ENCODE measurements around the gene USP6NL.

Gene USP6NL

GRCh38 chr10:11446133-11446532, 165.3 kb downstream of the USP6NL start:
- Histone ChIP-seq H3K27me3 (ENCODE audit: insufficient read depth, poor library complexity, severe bottlenecking) (no peaks in the 10 kb centered on the region), H3K4me3 (replicated peaks; ENCODE audit: insufficient read depth, low read length) (no peak overlapping the region), H3K27ac (replicated peaks) (no peak overlapping the region)
- TF ChIP-seq POLR2AphosphoS5 (IDR thresholded peaks at IDR 0.05; ENCODE audit: low read depth) (no peak), GABPA (IDR thresholded peaks at IDR 0.05; ENCODE audit: low read depth) (no peak), SPI1 (IDR thresholded peaks at IDR 0.05; ENCODE audit: borderline replicate concordance, low read depth) (no peak), CTCF (IDR thresholded peaks at IDR 0.05; ENCODE audit: insufficient read depth, low read length) (no peak)
- TF ChIP-seq, protein P1, sequence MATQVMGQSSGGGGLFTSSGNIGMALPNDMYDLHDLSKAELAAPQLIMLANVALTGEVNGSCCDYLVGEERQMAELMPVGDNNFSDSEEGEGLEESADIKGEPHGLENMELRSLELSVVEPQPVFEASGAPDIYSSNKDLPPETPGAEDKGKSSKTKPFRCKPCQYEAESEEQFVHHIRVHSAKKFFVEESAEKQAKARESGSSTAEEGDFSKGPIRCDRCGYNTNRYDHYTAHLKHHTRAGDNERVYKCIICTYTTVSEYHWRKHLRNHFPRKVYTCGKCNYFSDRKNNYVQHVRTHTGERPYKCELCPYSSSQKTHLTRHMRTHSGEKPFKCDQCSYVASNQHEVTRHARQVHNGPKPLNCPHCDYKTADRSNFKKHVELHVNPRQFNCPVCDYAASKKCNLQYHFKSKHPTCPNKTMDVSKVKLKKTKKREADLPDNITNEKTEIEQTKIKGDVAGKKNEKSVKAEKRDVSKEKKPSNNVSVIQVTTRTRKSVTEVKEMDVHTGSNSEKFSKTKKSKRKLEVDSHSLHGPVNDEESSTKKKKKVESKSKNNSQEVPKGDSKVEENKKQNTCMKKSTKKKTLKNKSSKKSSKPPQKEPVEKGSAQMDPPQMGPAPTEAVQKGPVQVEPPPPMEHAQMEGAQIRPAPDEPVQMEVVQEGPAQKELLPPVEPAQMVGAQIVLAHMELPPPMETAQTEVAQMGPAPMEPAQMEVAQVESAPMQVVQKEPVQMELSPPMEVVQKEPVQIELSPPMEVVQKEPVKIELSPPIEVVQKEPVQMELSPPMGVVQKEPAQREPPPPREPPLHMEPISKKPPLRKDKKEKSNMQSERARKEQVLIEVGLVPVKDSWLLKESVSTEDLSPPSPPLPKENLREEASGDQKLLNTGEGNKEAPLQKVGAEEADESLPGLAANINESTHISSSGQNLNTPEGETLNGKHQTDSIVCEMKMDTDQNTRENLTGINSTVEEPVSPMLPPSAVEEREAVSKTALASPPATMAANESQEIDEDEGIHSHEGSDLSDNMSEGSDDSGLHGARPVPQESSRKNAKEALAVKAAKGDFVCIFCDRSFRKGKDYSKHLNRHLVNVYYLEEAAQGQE (IDR thresholded peaks at IDR 0.05; ENCODE audit: insufficient replicate concordance, low read depth): no peak
- DNase-seq (ENCODE audit: low read depth in 1 of 2, low spot score in 1 of 2): no peak

DNA sequence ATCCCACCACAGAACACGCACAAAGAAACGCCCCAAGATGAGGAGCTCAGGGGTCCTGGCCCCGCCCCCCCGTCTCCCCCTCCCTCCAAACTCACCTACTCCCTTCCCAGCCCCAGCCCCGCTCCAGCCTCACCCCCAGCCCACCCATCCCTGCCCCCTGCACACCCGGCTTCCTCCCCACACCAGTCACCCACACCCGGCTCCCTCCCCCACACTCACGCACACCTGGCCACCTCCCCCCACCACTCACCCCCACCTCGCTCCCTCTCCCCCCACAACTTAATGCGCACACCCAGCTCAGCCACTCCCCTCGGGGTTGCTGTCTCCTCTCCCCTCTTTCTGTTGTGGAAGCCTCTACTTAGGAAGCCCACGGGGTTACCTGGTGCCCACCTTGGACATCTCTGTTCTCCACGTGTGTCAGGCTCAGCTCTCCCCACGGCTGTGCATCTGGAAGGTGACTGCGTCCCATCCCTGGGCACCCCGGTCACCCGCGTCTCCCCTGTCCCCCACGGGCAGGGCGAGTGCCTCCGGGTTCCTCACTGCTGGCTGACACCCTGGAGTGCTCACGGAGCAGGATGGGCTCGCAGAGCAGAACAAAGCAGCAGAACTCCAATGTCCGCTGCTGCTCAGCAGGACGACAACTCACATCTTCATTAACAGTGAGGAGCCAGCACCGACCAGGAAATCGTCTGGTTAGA, 166.8 kb downstream of the USP6NL start:
- no peak for TF ChIP-seq POLR2AphosphoS5 (IDR thresholded peaks at IDR 0.05; ENCODE audit: low read depth)
- no peak for TF ChIP-seq SPI1 (IDR thresholded peaks at IDR 0.05; ENCODE audit: borderline replicate concordance, low read depth)
- TF ChIP-seq, protein P1 (IDR thresholded peaks at IDR 0.05; ENCODE audit: insufficient replicate concordance, low read depth): no peak
- no peak for TF ChIP-seq GABPA (IDR thresholded peaks at IDR 0.05; ENCODE audit: low read depth)
- no peak for TF ChIP-seq CTCF (IDR thresholded peaks at IDR 0.05; ENCODE audit: insufficient read depth, low read length)
- H3K27me3 ChIP-seq (ENCODE audit: insufficient read depth, poor library complexity, severe bottlenecking): no peaks in the 10 kb centered on the region
- H3K4me3 ChIP-seq (replicated peaks; ENCODE audit: insufficient read depth, low read length): no peak overlapping the region
- H3K27ac ChIP-seq (replicated peaks): no peak overlapping the region
- DNase-seq (ENCODE audit: low read depth in 1 of 2, low spot score in 1 of 2): no peak

DNA sequence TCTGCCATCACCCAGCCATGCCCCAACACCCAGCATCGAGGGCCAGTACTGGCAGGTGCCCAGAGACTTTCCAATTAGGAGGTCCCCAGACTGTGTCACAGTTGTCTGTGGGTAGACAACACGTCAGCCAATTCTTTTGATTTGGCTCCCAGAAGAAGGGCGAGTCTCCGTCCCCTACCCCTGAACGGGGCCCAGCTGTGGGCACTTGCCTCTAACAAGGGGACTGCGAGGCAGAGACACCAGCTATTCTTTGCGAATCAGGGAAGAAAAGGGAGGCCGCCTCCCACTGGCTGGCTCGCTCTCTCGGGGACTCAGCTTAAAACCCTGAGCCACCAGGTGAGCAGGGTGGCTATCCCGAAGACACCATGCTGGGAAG, 167.3 kb downstream of the USP6NL start:
- no peak overlapping the region for H3K4me3 ChIP-seq (replicated peaks; ENCODE audit: insufficient read depth, low read length)
- no peaks in the 10 kb centered on the region for H3K27me3 ChIP-seq (ENCODE audit: insufficient read depth, poor library complexity, severe bottlenecking)
- TF ChIP-seq SPI1 (IDR thresholded peaks at IDR 0.05; ENCODE audit: borderline replicate concordance, low read depth) (no peak), GABPA (IDR thresholded peaks at IDR 0.05; ENCODE audit: low read depth) (no peak), POLR2AphosphoS5 (IDR thresholded peaks at IDR 0.05; ENCODE audit: low read depth) (no peak), CTCF (IDR thresholded peaks at IDR 0.05; ENCODE audit: insufficient read depth, low read length) (no peak)
- TF ChIP-seq, protein P1 (IDR thresholded peaks at IDR 0.05; ENCODE audit: insufficient replicate concordance, low read depth): no peak
- H3K27ac ChIP-seq (replicated peaks): no peak overlapping the region
- DNase-seq (ENCODE audit: low read depth in 1 of 2, low spot score in 1 of 2): no peak

All from HL-60 (cell line).